SW480 (cell line): ENCODE results near the gene KCNMA1.

Experiments
- DNase-seq: peaks from one replicate; pipeline ENCODE4 v3.0.0-alpha.2; 2016; ENCODE audit warnings: low spot score

Gene KCNMA1

GRCh38 chr10:77556990-77557601, 80.5 kb downstream of the KCNMA1 start:
- no peak for DNase-seq

DNA sequence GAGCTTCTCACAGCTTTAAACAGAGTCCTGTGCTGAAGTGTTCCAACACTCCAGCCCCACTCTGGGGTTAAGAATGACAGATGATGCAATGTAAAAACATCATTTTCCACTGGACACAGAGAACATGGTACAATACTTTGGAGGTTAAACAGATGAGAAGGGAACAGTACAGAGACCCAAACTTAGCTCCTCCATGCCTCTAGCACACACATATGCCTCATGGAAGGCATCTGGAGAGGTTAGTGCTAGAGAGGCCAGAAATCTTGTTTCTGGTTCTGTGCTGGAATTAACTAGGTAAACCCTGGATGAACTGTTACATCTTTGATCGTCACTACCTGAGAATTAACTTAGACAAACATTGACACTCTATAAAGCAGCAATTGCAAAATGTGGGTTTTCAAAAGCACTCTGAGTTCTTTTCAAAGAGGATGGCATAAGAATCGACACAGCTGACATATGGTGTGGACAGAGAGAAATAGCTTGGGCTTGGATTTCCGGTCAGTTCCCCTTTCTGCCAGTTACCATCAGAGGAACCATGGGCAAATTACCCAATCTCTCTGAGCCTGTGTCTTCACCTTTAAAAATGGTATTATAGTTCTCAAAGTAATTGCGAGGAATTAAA, 81.9 kb downstream of the KCNMA1 start:
- DNase-seq: no peak

- no peak for DNase-seq
These were observed 82.6 kb downstream of the KCNMA1 start for GRCh38 chr10:77554996-77555397.

DNA sequence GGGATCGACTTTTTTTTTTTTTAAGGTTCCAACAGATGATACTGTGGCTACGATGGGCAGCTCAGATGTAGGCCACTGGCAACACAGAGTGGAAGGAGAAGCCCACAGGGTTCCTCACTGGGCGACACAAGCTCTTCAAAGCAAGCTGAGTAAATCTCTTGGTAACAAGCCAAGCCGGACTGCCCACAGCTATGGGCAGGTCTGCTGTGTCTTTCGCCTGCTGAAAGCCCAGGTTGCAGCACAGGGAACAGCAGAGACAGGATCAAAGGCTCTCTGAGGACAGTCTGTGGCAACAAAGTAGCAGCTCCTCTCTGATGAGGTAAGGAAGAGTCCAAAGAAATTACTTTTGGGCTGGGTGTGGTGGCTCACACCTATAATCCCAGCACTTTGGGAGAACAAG, 83.6 kb downstream of the KCNMA1 start:
- peak; percentile 82 for DNase-seq

DNA sequence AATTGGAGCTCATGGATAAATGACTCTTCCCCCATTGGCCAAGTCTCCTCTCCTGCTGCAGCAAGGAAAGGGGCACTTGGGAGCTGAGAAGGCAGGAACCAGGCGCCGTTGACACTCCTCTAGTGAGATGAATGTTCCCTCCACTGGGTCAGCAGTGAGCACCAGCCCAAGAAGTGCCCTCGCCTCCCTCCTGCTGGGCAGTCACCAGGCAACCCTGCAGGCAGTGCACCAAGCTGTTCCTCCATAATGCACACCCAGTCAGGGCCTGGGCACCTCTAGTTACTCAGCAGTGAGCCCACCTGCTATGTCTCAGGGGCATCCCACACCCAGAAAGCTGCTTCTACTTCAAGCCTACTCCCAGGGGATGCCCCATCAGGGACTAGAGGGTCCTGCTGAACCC, 84.3 kb downstream of the KCNMA1 start:
- no peak for DNase-seq

DNA sequence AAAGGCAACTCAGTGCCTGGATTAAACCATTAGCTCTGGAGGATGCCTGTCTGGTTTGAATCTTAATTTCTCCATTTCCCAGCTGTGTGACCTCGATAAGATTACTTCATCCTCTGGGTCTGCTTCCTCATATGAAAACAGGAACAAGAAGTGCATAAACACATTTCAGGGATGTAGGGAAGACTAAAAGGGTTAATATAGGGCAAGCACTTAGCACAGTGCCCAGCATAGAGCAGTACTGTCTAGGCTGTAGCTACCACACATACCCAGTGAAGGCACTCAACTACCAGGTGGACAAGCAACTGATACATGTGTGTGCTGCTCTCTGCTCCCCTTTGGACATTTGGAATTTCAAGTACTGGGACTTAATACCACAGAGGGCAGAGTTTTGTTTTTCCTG, 85.4 kb downstream of the KCNMA1 start:
- no peak for DNase-seq

DNA sequence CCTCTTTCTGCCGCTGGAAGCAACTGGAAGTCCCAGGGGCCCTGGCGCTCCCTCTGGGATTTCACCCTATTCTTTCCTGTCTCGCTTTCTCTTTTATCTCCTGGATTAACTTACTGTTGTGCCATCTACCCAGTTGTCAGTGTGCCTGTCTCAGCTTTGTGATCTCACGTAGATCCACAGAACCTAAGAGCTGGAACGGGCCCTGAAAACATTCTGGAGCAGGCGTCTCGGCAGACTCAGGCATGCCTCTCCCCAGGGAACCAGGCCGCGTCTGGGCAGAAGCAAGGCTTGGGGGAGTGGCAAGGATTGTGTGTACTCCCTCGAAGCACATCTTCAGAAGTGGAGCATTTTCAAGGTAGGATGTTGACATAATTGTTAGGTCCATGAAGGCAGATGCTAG, 87.2 kb downstream of the KCNMA1 start:
- no peak for DNase-seq

DNA sequence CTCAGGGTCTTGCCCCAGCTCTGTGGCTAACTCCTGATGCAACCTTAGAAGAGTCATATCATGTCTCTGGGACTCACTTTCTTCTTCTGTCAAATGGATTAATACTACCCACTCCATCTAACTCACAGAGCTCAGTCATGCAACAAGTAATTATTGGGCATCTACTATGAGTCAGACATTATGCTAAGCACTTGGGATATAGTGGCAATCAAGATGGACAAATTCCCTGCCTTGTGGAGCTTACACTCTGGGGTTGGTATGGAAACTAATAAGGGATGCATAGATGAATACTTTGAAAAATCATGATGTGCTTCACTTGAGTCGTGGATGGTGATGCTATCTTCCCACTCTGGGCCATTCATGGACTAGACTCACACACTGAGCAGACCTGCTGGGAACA, 88.9 kb downstream of the KCNMA1 start:
- no peak for DNase-seq

- DNase-seq: peak; percentile 8
These were observed 89.5 kb downstream of the KCNMA1 start for GRCh38 chr10:77548157-77548556.

- DNase-seq: no peak
These were observed 90.1 kb downstream of the KCNMA1 start for GRCh38 chr10:77547307-77548050.

GRCh38 chr10:77546042-77546441, 91.6 kb downstream of the KCNMA1 start:
- DNase-seq: no peak

- DNase-seq: no peak
These were observed 92.0 kb downstream of the KCNMA1 start for GRCh38 chr10:77545585-77545984.

- no peak for DNase-seq
These were observed 93.0 kb downstream of the KCNMA1 start for GRCh38 chr10:77544617-77545016.

GRCh38 chr10:77542710-77543259, 94.8 kb downstream of the KCNMA1 start:
- no peak for DNase-seq

DNA sequence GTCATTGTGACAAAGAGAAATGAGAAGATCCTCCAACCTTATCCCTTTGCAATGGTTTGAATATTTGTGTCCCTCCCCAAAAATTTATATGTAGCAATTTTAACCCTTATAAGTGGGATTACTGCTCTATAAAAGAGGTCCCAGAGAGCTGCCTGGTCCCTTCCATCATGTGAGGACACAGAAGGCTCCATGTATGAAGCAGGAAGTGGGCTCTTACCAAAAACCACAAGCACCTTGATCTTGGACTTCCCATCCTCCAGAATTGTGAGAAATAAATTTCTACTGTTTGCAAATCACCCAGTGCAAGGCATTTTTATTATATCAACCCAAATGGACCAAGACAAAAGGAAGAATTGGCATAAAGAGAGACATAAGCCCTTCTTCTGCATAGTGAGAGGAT, 95.7 kb downstream of the KCNMA1 start:
- no peak for DNase-seq

DNA sequence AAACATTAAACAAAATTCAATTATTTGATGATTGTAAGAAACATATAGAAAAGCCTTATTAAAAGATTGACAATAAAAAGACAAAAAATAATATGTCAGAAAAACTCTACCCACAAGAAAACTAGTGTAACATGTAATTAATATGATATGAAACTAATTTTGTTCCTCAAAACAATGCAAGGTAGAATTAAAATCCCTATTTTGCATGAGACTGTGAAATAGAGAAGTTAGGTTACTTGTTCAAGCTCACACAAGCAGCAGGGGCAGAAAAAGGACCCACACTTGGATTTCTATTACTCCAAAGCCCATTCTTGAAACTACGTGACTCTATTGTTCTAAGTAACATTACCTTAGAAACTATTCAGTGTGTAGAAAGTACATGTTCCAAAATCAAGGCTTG, 96.4 kb downstream of the KCNMA1 start:
- no peak for DNase-seq

DNA sequence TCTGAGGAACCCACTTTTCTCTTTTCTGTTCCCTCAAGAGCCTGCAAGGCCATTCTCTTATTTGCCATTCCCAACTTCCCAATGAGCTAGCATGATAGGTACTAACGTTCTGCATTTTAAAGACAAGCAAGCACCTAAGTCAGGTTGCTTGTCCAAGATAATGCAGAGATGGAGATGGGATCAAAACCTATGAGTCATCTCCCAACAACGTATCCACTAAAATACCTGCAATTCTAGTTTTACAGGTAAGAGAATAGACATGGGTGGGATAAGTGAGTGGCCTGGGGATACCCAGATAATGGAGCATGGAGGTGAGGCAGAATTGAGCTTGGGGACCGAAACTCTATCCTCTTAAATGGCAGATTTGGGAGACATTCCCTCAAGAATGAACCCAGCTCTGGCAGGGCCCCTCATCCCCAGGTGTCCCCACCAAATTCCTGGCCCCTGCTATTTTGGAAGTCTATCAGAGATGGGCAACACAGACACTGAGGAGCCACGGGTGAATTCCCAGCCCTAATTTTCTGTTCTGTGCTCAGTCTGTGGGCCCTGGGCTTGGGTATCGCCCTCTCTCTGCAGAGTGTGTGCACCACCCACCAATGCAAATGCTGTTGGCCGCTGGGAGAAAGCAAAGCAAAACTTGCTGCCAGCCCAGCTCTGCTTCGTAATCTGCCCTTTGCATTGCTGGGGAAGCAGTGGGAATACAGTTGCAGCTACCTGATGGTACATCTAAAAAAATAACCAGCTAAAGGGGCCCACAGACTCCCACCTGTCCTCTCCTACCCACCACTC, 98.3 kb downstream of the KCNMA1 start:
- no peak for DNase-seq

DNA sequence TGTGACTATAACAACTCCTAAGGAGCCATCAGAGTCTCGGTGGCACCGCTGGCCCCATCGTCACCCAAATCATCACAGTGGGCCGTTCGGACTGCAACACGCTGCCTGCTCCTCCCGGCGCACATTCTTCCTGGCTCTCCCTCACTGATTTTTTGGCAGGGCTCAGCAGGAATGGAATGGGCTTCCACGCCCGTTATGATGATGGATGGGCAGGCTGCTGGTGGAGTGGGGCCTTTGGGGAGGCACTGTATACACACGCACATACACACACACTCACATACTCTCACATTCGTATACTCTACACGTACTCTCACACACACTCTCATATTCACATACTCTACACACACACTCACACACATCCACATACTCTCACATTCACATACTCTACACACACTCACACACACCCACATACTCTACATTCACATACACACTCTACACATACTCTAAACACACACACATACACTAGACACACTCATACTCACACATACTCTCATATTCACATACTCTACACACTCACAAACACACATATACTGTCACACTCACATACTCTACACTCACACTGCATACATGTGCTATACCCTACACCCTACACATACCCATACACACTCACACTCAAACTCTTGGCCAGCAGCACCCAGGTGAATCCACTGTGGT, 99.8 kb downstream of the KCNMA1 start:
- no peak for DNase-seq

- no peak for DNase-seq
These were observed 100.5 kb downstream of the KCNMA1 start for GRCh38 chr10:77537071-77537470.

DNA sequence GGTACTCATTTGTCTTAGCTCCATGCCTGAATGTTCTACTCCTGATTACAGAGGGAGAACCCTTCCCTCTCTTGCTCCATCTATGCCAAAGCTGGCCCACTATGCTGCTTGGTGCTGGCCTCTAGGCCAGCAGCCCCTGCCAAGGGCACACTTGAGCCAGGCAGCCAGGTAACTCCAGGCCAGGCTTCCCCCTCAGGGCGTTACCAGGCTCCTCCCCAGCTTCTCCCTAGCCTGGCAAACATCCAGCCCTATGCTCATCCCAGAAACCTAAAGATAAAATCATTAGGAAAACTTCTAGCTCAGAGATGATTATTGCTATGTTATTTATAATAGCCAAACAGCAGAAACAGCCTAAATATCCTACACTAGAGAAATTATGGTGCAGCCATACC, 103.7 kb downstream of the KCNMA1 start:
- DNase-seq: no peak

- no peak for DNase-seq
These were observed 104.3 kb downstream of the KCNMA1 start for GRCh38 chr10:77533146-77533886.
